Liver (tissue), 9 donors: ENCODE data around the gene EVC2. TPM values are rescaled to one million over a fixed set of nuclear protein-coding genes. Genes with fewer than 3 reads are reported as not detected.

Experiments
- DNase-seq: peaks from one replicate; pipeline ENCODE4 v3.0.0-alpha.2; 2017; ENCODE audit warnings: low spot score
- H3K27ac ChIP-seq, 2 donors: one replicate each; pipeline ENCODE4 v1.7.0; 2013; ENCODE audit warnings: inconsistent platforms in 2 of 2, low read length in 2 of 2, control low read depth in 1 of 2, low read depth in 1 of 2, mild to moderate bottlenecking in 1 of 2
- H3K27me3 ChIP-seq, 4 donors: one replicate each; pipeline versions ENCODE4 v1.6.1 to v1.7.0; 2013; ENCODE audit warnings: low read length in 3 of 4, inconsistent platforms in 1 of 4, mild to moderate bottlenecking in 1 of 4, moderate library complexity in 1 of 4; ENCODE audit not compliant: control insufficient read depth in 4 of 4, insufficient read depth in 4 of 4
- H3K36me3 ChIP-seq, 4 donors: one replicate each; pipeline versions ENCODE4 v1.6.1 to v1.7.0; 2013; ENCODE audit warnings: low read length in 3 of 4, mild to moderate bottlenecking in 3 of 4, low read depth in 1 of 4, moderate library complexity in 1 of 4; ENCODE audit not compliant: control insufficient read depth in 4 of 4, insufficient read depth in 3 of 4
- H3K4me1 ChIP-seq, 4 donors: one replicate each; pipeline versions ENCODE4 v1.6.1 to v1.7.0; 2013; ENCODE audit warnings: low read length in 3 of 4, mild to moderate bottlenecking in 3 of 4, moderate library complexity in 1 of 4; ENCODE audit not compliant: control insufficient read depth in 4 of 4, insufficient read depth in 4 of 4
- H3K4me3 ChIP-seq, 3 donors: one replicate each; pipeline versions ENCODE4 v1.6.1 to v1.7.0; 2013; ENCODE audit warnings: low read length in 3 of 3, control low read depth in 1 of 3, low read depth in 1 of 3, mild to moderate bottlenecking in 1 of 3
- H3K9ac ChIP-seq, 2 donors: one replicate each; pipeline ENCODE4 v1.7.0; 2013; ENCODE audit warnings: low read length in 2 of 2, mild to moderate bottlenecking in 2 of 2, moderate library complexity in 2 of 2, control low read depth in 1 of 2, low read depth in 1 of 2
- H3K9me3 ChIP-seq, 4 donors: one replicate each; pipeline versions ENCODE4 v1.6.1 to v1.7.0; 2013; ENCODE audit warnings: low read length in 3 of 4; ENCODE audit not compliant: control insufficient read depth in 4 of 4
- FOXA1 ChIP-seq: IDR thresholded peaks from 2 replicates; pipeline ENCODE4 v1.6.1; 2016; ENCODE audit warnings: antibody characterized with exemption
- FOXA2 ChIP-seq: IDR thresholded peaks from 2 replicates; pipeline ENCODE4 v1.6.1; 2016; ENCODE audit warnings: antibody characterized with exemption
- GABPA ChIP-seq, 2 donors: IDR thresholded peaks in 1 of 2; conservative IDR thresholded peaks in 1 of 2; 2 replicates each; pipeline ENCODE4 v1.6.1; 2016; ENCODE audit warnings: antibody characterized with exemption in 2 of 2, mild to moderate bottlenecking in 1 of 2, moderate library complexity in 1 of 2
- HNF4A ChIP-seq, 2 donors: conservative IDR thresholded peaks; 2 replicates each; pipeline ENCODE4 v1.6.1; 2016; ENCODE audit warnings: antibody characterized with exemption in 2 of 2, mild to moderate bottlenecking in 2 of 2
- NR2F2 ChIP-seq: IDR thresholded peaks from 2 replicates; pipeline ENCODE4 v1.6.1; 2016; ENCODE audit warnings: antibody characterized with exemption
- RAD21 ChIP-seq, 2 donors: IDR thresholded peaks; 2 replicates each; pipeline ENCODE4 v1.6.1; 2016; ENCODE audit warnings: antibody characterized with exemption in 2 of 2, mild to moderate bottlenecking in 2 of 2
- REST ChIP-seq: IDR thresholded peaks from 2 replicates; pipeline ENCODE4 v1.6.1; 2016; ENCODE audit warnings: antibody characterized with exemption, mild to moderate bottlenecking
- RXRA ChIP-seq, 2 donors: IDR thresholded peaks; 2 replicates each; pipeline ENCODE4 v1.6.1; 2017 to 2018; ENCODE audit warnings: antibody characterized with exemption in 2 of 2, mild to moderate bottlenecking in 1 of 2
- SP1 ChIP-seq: IDR thresholded peaks from 2 replicates; pipeline ENCODE4 v1.6.1; 2018; ENCODE audit warnings: antibody characterized with exemption, mild to moderate bottlenecking
- TAF1 ChIP-seq: conservative IDR thresholded peaks from 2 replicates; pipeline ENCODE4 v1.6.1; 2016; ENCODE audit warnings: antibody characterized with exemption, mild to moderate bottlenecking
- YY1 ChIP-seq: IDR thresholded peaks from 2 replicates; pipeline ENCODE4 v1.6.1; 2016; ENCODE audit warnings: antibody characterized with exemption, mild to moderate bottlenecking
- WGBS: extraction: QIAGEN DNeasy Blood & Tissue Kit; methylation state at CpG from one replicate; pipeline ENCODE4 v1.1.7; 2013; 5-methylcytosine and 5-hydroxymethylcytosine counted together
- polyA plus RNA-seq, 2 donors: library from polyadenylated mRNA; stranded (reverse) in 1 of 2; unstranded in 1 of 2; fragments of 200-250 nt in 1 of 2; fragments of >200 nt in 1 of 2; fragmentation: Nextera tagmentation in 1 of 2; extraction: Ambion mirVana in 1 of 2; gene quantifications; one replicate each; pipeline versions ENCODE4 v1.2.1 to v1.2.3, GENCODE V29; 2013 to 2015
- total RNA-seq, 2 donors: library from RNA; depleted of rRNA; stranded (reverse); fragments of >200 nt; gene quantifications; one replicate each; pipeline ENCODE4 v1.2.3, GENCODE V29; 2014
- TF ChIP-seq, protein P1 (sequence below): IDR thresholded peaks from 2 replicates; pipeline ENCODE4 v1.6.1; 2016; ENCODE audit warnings: antibody characterized with exemption
- TF ChIP-seq, protein P2 (sequence below): IDR thresholded peaks from 2 replicates; pipeline ENCODE4 v1.6.1; 2016; ENCODE audit warnings: antibody characterized with exemption
- TF ChIP-seq, protein P3 (sequence below): IDR thresholded peaks from 2 replicates; pipeline ENCODE4 v1.6.1; 2016; ENCODE audit warnings: antibody characterized with exemption
- donor health status: healthy.
- donor health status: healthy.
- donor health status: healthy.
- donor health status: healthy.
- donor health status: healthy.

The EVC2 gene
- total and polyA plus RNA-seq, 4 donors = 0.26 to 1.3 (median 0.57) TPM

GRCh38 chr4:5724377-5724776 is 16.0 kb upstream of the EVC2 start:
- DNase-seq = no peak
- Histone ChIP-seq H3K27ac (no peak overlapping the region), H3K27me3 (peaks cover 0 to 2% (median 0%) of the 10 kb centered on the region in 4 donors), H3K9me3 (no peaks in the 10 kb centered on the region), H3K4me1 (peaks cover 0 to 12% (median 11%) of the 10 kb centered on the region in 4 donors), H3K9ac (no peak overlapping the region), H3K36me3 (no peaks in the 10 kb centered on the region), H3K4me3 (no peak overlapping the region)
- TF ChIP-seq, protein P1, sequence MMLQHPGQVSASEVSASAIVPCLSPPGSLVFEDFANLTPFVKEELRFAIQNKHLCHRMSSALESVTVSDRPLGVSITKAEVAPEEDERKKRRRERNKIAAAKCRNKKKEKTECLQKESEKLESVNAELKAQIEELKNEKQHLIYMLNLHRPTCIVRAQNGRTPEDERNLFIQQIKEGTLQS = no peak
- no peak for TF ChIP-seq NR2F2
- no peak for TF ChIP-seq TAF1
- TF ChIP-seq HNF4A (conservative IDR thresholded peaks at IDR 0.05) = no peak
- TF ChIP-seq REST = no peak
- no peak for TF ChIP-seq RAD21 (IDR thresholded peaks at IDR 0.05)
- no peak for TF ChIP-seq GABPA (IDR thresholded peaks at IDR 0.05 in 1 of 2, conservative IDR thresholded peaks at IDR 0.05 in 1 of 2)
- no peak for TF ChIP-seq FOXA1
- TF ChIP-seq SP1 = no peak
- no peak for TF ChIP-seq RXRA (IDR thresholded peaks at IDR 0.05)
- TF ChIP-seq YY1 = no peak
- no peak for TF ChIP-seq FOXA2
- WGBS = 88% methylated on average over 7 of the region's 7 CpGs

- Histone ChIP-seq H3K9ac (no peak overlapping the region), H3K4me3 (no peak overlapping the region), H3K9me3 (no peaks in the 10 kb centered on the region), H3K27me3 (peaks cover 0 to 2% (median 0%) of the 10 kb centered on the region in 4 donors), H3K36me3 (no peaks in the 10 kb centered on the region), H3K4me1 (peaks cover 0 to 16% (median 14%) of the 10 kb centered on the region in 4 donors), H3K27ac (no peak overlapping the region)
- TF ChIP-seq, protein P2, sequence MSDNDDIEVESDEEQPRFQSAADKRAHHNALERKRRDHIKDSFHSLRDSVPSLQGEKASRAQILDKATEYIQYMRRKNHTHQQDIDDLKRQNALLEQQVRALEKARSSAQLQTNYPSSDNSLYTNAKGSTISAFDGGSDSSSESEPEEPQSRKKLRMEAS = peak; percentile 36
- TF ChIP-seq, protein P3, sequence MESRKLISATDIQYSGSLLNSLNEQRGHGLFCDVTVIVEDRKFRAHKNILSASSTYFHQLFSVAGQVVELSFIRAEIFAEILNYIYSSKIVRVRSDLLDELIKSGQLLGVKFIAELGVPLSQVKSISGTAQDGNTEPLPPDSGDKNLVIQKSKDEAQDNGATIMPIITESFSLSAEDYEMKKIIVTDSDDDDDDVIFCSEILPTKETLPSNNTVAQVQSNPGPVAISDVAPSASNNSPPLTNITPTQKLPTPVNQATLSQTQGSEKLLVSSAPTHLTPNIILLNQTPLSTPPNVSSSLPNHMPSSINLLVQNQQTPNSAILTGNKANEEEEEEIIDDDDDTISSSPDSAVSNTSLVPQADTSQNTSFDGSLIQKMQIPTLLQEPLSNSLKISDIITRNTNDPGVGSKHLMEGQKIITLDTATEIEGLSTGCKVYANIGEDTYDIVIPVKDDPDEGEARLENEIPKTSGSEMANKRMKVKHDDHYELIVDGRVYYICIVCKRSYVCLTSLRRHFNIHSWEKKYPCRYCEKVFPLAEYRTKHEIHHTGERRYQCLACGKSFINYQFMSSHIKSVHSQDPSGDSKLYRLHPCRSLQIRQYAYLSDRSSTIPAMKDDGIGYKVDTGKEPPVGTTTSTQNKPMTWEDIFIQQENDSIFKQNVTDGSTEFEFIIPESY = no peak
- TF ChIP-seq FOXA1 (no peak), SP1 (peak; percentile 8), RXRA (IDR thresholded peaks at IDR 0.05) (peak; percentile 27 to 51), RAD21 (IDR thresholded peaks at IDR 0.05) (no peak), NR2F2 (peak; percentile 36)
- 17% methylated on average over 4 of the region's 4 CpGs for WGBS
- no peak for DNase-seq
Observed at GRCh38 chr4:5722328-5722727, 14.0 kb upstream of the EVC2 start.
